ENCODE results near the gene PCDHGA6. TPM values are rescaled to one million over a fixed set of nuclear protein-coding genes. Genes with fewer than 3 reads are reported as not detected.
"Not testable (repeated sequence)": the region's sequence is repeated elsewhere in the genome, so short reads cannot be mapped to it uniquely, and the experiment has no call there.

PCDHGA6 gene
- polyA plus RNA-seq, 1 donor from 2014 or later, result 0.09 TPM

- Histone ChIP-seq H3K9me2 (ENCODE audit: insufficient read depth, low read length) (no peaks in the 10 kb centered on the region), H3K9ac (ENCODE audit: low read length) (peak within 1 kb of the TSS; percentile 25), H3K4me2 (ENCODE audit: low read length) (no peak within 1 kb of the TSS), H3K27me3 (ENCODE audit: insufficient read depth, low read depth, low read length) (no peaks in the 10 kb centered on the region), H2AFZ (ENCODE audit: low read depth, low read length) (no peak within 1 kb of the TSS), H3K4me3 (ENCODE audit: low read length) (peak within 1 kb of the TSS; percentile 66), H3F3A (ENCODE audit: insufficient read depth, low read length, poor library complexity, severe bottlenecking) (peaks cover 5% of the 10 kb centered on the region), H3K9me3 (ENCODE audit: low read length) (peaks cover 76% of the 10 kb centered on the region), H3K79me2 (replicated peaks; ENCODE audit: insufficient read depth, low read length) (peaks cover 60% of the 10 kb centered on the region), H3K27ac (ENCODE audit: low read length) (peak within 1 kb of the TSS; percentile 45), H4K20me1 (ENCODE audit: insufficient read depth) (no peaks in the 10 kb centered on the region), H3K36me3 (ENCODE audit: insufficient read depth, low read length) (peaks cover 76% of the 10 kb centered on the region)
- TF ChIP-seq CTCF (IDR thresholded peaks at IDR 0.05; ENCODE audit: poor library complexity, severe bottlenecking) (peak; percentile 52), MXI1 (conservative IDR thresholded peaks at IDR 0.05; ENCODE audit: poor library complexity, severe bottlenecking) (no peak), SMC3 (conservative IDR thresholded peaks at IDR 0.05; ENCODE audit: poor library complexity) (peak; percentile 46), RAD21 (conservative IDR thresholded peaks at IDR 0.05) (peak; percentile 56)
These were observed 39.3 kb downstream of the PCDHGA6 start, which contains the start of gene PCDHGA10 for GRCh38 chr5:141412854-141413539. Gene PCDHGA10, plus strand, starts transcription at chr5:141412987. Its CDS starts 189 bp downstream, at chr5:141413176.

DNA sequence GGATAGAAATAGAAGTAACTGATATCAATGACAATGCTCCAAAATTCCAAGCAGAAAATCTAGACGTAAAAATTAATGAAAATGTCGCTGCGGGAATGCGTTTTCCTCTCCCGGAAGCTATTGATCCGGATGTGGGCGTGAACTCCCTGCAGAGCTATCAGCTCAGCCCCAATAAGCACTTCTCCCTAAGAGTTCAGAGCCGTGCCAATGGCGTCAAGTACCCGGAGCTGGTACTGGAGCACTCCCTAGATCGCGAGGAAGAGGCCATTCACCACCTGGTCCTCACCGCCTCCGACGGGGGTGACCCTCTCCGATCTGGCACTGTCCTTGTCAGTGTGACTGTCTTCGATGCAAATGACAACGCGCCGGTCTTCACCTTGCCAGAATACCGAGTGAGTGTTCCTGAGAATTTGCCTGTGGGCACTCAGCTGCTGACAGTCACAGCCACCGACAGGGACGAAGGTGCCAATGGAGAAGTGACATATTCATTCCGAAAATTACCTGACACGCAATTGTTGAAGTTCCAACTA lies 39.9 kb downstream of the PCDHGA6 start:
- H3K9ac ChIP-seq (ENCODE audit: low read length), result no peak overlapping the region
- no peaks in the 10 kb centered on the region for H3K9me2 ChIP-seq (ENCODE audit: insufficient read depth, low read length)
- H3K4me2 ChIP-seq (ENCODE audit: low read length), result no peak overlapping the region
- TF ChIP-seq TAF1 (IDR thresholded peaks at IDR 0.05; ENCODE audit: low read depth) (no peak), EP300 (conservative IDR thresholded peaks at IDR 0.05; ENCODE audit: poor library complexity, severe bottlenecking) (no peak), POLR2AphosphoS5 (IDR thresholded peaks at IDR 0.05) (no peak), EZH2 (IDR thresholded peaks at IDR 0.05; ENCODE audit: borderline replicate concordance, insufficient read depth, low read length, poor library complexity, severe bottlenecking) (no peak), RAD21 (conservative IDR thresholded peaks at IDR 0.05) (no peak), MXI1 (conservative IDR thresholded peaks at IDR 0.05; ENCODE audit: poor library complexity, severe bottlenecking) (no peak), CTCF (IDR thresholded peaks at IDR 0.05; ENCODE audit: poor library complexity, severe bottlenecking) (no peak), SMC3 (conservative IDR thresholded peaks at IDR 0.05; ENCODE audit: poor library complexity) (no peak)
- TF ChIP-seq, protein P1, sequence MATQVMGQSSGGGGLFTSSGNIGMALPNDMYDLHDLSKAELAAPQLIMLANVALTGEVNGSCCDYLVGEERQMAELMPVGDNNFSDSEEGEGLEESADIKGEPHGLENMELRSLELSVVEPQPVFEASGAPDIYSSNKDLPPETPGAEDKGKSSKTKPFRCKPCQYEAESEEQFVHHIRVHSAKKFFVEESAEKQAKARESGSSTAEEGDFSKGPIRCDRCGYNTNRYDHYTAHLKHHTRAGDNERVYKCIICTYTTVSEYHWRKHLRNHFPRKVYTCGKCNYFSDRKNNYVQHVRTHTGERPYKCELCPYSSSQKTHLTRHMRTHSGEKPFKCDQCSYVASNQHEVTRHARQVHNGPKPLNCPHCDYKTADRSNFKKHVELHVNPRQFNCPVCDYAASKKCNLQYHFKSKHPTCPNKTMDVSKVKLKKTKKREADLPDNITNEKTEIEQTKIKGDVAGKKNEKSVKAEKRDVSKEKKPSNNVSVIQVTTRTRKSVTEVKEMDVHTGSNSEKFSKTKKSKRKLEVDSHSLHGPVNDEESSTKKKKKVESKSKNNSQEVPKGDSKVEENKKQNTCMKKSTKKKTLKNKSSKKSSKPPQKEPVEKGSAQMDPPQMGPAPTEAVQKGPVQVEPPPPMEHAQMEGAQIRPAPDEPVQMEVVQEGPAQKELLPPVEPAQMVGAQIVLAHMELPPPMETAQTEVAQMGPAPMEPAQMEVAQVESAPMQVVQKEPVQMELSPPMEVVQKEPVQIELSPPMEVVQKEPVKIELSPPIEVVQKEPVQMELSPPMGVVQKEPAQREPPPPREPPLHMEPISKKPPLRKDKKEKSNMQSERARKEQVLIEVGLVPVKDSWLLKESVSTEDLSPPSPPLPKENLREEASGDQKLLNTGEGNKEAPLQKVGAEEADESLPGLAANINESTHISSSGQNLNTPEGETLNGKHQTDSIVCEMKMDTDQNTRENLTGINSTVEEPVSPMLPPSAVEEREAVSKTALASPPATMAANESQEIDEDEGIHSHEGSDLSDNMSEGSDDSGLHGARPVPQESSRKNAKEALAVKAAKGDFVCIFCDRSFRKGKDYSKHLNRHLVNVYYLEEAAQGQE (IDR thresholded peaks at IDR 0.05; ENCODE audit: borderline replicate concordance), result no peak
- peak overlapping the region; percentile 66 for H3K4me3 ChIP-seq (ENCODE audit: low read length)
- H4K20me1 ChIP-seq (ENCODE audit: insufficient read depth), result no peaks in the 10 kb centered on the region
- no peak overlapping the region for H2AFZ ChIP-seq (ENCODE audit: low read depth, low read length)
- H3K27ac ChIP-seq (ENCODE audit: low read length), result peak overlapping the region; percentile 45
- peaks cover 81% of the 10 kb centered on the region for H3K9me3 ChIP-seq (ENCODE audit: low read length)
- no peaks in the 10 kb centered on the region for H3K27me3 ChIP-seq (ENCODE audit: insufficient read depth, low read depth, low read length)
- H3K79me2 ChIP-seq (replicated peaks; ENCODE audit: insufficient read depth, low read length), result peaks cover 66% of the 10 kb centered on the region
- peaks cover 3% of the 10 kb centered on the region for H3F3A ChIP-seq (ENCODE audit: insufficient read depth, low read length, poor library complexity, severe bottlenecking)
- H3K36me3 ChIP-seq (ENCODE audit: insufficient read depth, low read length), result peaks cover 82% of the 10 kb centered on the region

- H3F3A ChIP-seq (ENCODE audit: insufficient read depth, low read length, poor library complexity, severe bottlenecking); H3K27ac ChIP-seq (ENCODE audit: low read length); H3K27me3 ChIP-seq (ENCODE audit: insufficient read depth, low read depth, low read length); H2AFZ ChIP-seq (ENCODE audit: low read depth, low read length); H3K4me2 ChIP-seq (ENCODE audit: low read length); H3K9ac ChIP-seq (ENCODE audit: low read length); H3K9me2 ChIP-seq (ENCODE audit: insufficient read depth, low read length); H4K20me1 ChIP-seq (ENCODE audit: insufficient read depth): not testable (repeated sequence)
- peaks cover 86% of the 10 kb centered on the region for H3K36me3 ChIP-seq (ENCODE audit: insufficient read depth, low read length)
- H3K79me2 ChIP-seq (replicated peaks; ENCODE audit: insufficient read depth, low read length), result peaks cover 70% of the 10 kb centered on the region
- peak overlapping the region; percentile 66 for H3K4me3 ChIP-seq (ENCODE audit: low read length)
- H3K9me3 ChIP-seq (ENCODE audit: low read length), result peaks cover 81% of the 10 kb centered on the region
These were observed 41.0 kb downstream of the PCDHGA6 start for GRCh38 chr5:141414548-141415274.
